Testis (tissue), 3 donors: Measurements from ENCODE around the gene PINLYP. TPM values are rescaled to one million over a fixed set of nuclear protein-coding genes. Genes with fewer than 3 reads are reported as not detected.

ENCODE experiments used
- DNase-seq: peaks from one replicate; pipeline ENCODE4 v3.0.0-alpha.2; 2019
- H3K27ac ChIP-seq, 2 donors: fragments of 200-600 bp; sonication (generic); one replicate each; pipeline ENCODE4 v1.5.1; 2019
- H3K27me3 ChIP-seq: fragments of 200-600 bp; sonication (generic); one replicate; pipeline ENCODE4 v1.5.1; 2019
- H3K36me3 ChIP-seq: fragments of 200-600 bp; sonication (generic); one replicate; pipeline ENCODE4 v1.5.1; 2017; ENCODE audit warnings: low read depth; ENCODE audit errors: missing control alignments
- H3K4me1 ChIP-seq: fragments of 200-600 bp; sonication (generic); one replicate; pipeline ENCODE4 v1.5.1; 2019
- H3K4me3 ChIP-seq, 2 donors: fragments of 200-600 bp; sonication (generic); one replicate each; pipeline ENCODE4 v1.5.1; 2017 to 2019
- H3K9me3 ChIP-seq: fragments of 200-600 bp; sonication (generic); one replicate; pipeline ENCODE4 v1.5.1; 2017
- POLR2A ChIP-seq: fragments of 450-650 bp; IDR thresholded peaks from one replicate; pipeline ENCODE4 v1.6.1; 2017; ENCODE audit warnings: antibody characterized with exemption, mild to moderate bottlenecking, moderate library complexity
- WGBS, 2 donors: methylation state at CpG; one replicate each; pipeline ENCODE4 v1.1.5; 2018; 5-methylcytosine and 5-hydroxymethylcytosine counted together
- intact Hi-C: fragments of 100-400 bp; cut with DNase I; formaldehyde crosslinking; loops from one replicate; pipeline ENCODE4 v1.15.1; 2023; ENCODE audit warnings: low total_unique reads
- polyA plus RNA-seq: library from polyadenylated mRNA; stranded (reverse); fragments of 350-450 nt; fragmentation: Illumina TruSeq; extraction: RNeasy Lipid Tissue Mini Kit (QIAGEN cat#74804); gene quantifications from one replicate; pipeline ENCODE4 v1.2.3, GENCODE V29; 2014; ENCODE audit warnings: low read depth, low replicate concordance; ENCODE audit not compliant: insufficient read depth
- total RNA-seq, 2 donors: library from RNA; depleted of rRNA; stranded (reverse); fragments of >200 nt; gene quantifications; one replicate each; pipeline ENCODE4 v1.2.3, GENCODE V29; 2016
- TF ChIP-seq, protein P1 (sequence below), 3 experiments: fragments of 450-650 bp in 2 of 3; fragments of 200-600 bp in 1 of 3; sonication (generic) in 1 of 3; IDR thresholded peaks; one replicate each; pipeline ENCODE4 v1.5.1; 2016 to 2019; ENCODE audit warnings: antibody characterized with exemption in 3 of 3, mild to moderate bottlenecking in 2 of 3, moderate library complexity in 1 of 3

Gene PINLYP
- total and polyA plus RNA-seq, 3 donors from 2014 or later = 5.8 to 9.9 (median 5.9) TPM

DNA sequence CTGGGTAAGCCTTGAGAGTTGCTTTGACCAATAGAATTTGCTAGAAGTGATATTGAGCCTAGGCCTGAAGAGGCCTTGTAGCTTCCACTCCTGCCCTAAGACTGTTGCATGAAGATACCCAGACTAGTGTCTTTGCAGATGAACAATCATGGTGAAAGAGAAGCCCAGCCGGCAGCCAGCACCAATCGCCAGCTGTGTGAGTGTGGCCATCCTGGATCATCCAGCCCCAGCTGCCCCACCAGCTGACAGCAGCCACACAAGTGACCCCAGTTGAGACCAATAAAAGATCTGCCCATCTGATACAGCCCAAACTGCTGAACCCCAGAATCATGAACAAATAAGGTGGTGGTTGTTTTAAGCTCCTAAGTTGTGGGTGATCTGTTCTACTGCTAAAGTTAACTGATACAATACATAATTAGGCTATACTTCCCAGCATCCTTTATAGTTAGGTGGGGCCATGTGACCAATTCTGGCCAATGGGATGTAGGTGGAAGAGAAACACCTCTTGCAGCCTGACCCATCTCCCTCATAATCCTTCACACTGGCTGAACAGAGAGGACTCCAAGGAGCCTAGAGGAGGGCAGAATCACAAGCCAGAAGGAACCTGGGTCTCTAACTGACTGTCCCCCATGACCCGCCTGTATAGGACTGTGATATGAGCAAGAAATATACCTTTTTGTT is 53.2 kb downstream of the PINLYP start:
- Histone ChIP-seq H3K4me1 (no peaks in the 10 kb centered on the region), H3K36me3 (no peaks in the 10 kb centered on the region), H3K9me3 (no peaks in the 10 kb centered on the region), H3K27ac (no peak overlapping the region), H3K4me3 (no peak overlapping the region), H3K27me3 (no peaks in the 10 kb centered on the region)
- intact Hi-C loops = no loop called here
- TF ChIP-seq, protein P1, sequence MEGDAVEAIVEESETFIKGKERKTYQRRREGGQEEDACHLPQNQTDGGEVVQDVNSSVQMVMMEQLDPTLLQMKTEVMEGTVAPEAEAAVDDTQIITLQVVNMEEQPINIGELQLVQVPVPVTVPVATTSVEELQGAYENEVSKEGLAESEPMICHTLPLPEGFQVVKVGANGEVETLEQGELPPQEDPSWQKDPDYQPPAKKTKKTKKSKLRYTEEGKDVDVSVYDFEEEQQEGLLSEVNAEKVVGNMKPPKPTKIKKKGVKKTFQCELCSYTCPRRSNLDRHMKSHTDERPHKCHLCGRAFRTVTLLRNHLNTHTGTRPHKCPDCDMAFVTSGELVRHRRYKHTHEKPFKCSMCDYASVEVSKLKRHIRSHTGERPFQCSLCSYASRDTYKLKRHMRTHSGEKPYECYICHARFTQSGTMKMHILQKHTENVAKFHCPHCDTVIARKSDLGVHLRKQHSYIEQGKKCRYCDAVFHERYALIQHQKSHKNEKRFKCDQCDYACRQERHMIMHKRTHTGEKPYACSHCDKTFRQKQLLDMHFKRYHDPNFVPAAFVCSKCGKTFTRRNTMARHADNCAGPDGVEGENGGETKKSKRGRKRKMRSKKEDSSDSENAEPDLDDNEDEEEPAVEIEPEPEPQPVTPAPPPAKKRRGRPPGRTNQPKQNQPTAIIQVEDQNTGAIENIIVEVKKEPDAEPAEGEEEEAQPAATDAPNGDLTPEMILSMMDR (IDR thresholded peaks at IDR 0.05) = no peak
- TF ChIP-seq POLR2A = no peak
- DNase-seq = no peak
- 89 to 92% methylated on average over 1 to 3 of the region's 3 CpGs for whole genome bisulfite sequencing, 2 donors

DNA sequence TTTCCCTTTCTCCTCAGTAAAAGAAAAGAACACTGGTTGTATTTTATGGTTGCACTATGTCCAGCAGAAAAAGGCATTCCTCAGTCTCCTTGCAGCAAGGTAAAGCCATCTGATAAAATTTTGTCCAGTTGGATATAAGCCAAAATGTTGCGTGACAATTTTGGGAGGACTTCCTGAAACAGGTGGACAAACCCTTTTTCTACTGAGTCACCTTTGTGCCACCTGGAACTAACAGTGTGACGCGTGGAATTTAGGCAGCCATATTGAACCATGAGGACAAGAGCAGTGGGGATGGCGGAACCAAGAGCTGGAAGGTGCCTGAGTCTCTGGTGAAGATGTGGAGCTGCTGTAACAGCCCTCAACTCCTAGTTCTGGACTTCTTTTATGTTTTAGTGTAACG is 55.9 kb downstream of the PINLYP start:
- TF ChIP-seq POLR2A = no peak
- TF ChIP-seq, protein P1 (IDR thresholded peaks at IDR 0.05) = no peak
- no peak overlapping the region for H3K27ac ChIP-seq
- no peak overlapping the region for H3K4me3 ChIP-seq
- peaks cover 5% of the 10 kb centered on the region for H3K4me1 ChIP-seq
- 92% methylated on average over 5 of the region's 5 CpGs for WGBS, 2 donors
- no peak for DNase-seq
- no peaks in the 10 kb centered on the region for H3K9me3 ChIP-seq
- H3K36me3 ChIP-seq = no peaks in the 10 kb centered on the region
- H3K27me3 ChIP-seq = no peaks in the 10 kb centered on the region
- intact Hi-C loops = no loop called here

Other genes with a start within 250 kb of the PINLYP start
- gene CD177, start 222.1 kb upstream of the PINLYP start, total RNA-seq = under 1 TPM; 0.39 to 0.74 TPM
- gene CD177, start 222.1 kb upstream of the PINLYP start, polyA plus RNA-seq = 0.57 TPM
- 10 to 100 TPM; 73.1 to 93.3 TPM for gene TEX101, start 160.9 kb upstream of the PINLYP start, total RNA-seq
- gene TEX101, start 160.9 kb upstream of the PINLYP start, polyA plus RNA-seq = 231 TPM
- gene LYPD3, start 110.2 kb upstream of the PINLYP start, total RNA-seq = 1 to 10 TPM in 1 of 2 donors, under 1 TPM in 1; 0.71 to 1.2 TPM
- gene LYPD3, start 110.2 kb upstream of the PINLYP start, polyA plus RNA-seq = 1.3 TPM
- 10 to 100 TPM; 27.1 to 28.3 TPM for gene PHLDB3, start 71.1 kb upstream of the PINLYP start, total RNA-seq
- gene PHLDB3, start 71.1 kb upstream of the PINLYP start, polyA plus RNA-seq = 62.2 TPM
- gene ETHE1, start 48.6 kb upstream of the PINLYP start, total RNA-seq = 10 to 100 TPM; 11.2 to 11.5 TPM
- 13.1 TPM for gene ETHE1, start 48.6 kb upstream of the PINLYP start, polyA plus RNA-seq
- gene ZNF575, start 42.6 kb upstream of the PINLYP start, total RNA-seq = 1 to 10 TPM; 1.1 to 1.7 TPM
- 2.4 TPM for gene ZNF575, start 42.6 kb upstream of the PINLYP start, polyA plus RNA-seq
- gene XRCC1, start 274 bp upstream of the PINLYP start, total RNA-seq = 10 to 100 TPM; 40.6 to 44.8 TPM
- 49.1 TPM for gene XRCC1, start 274 bp upstream of the PINLYP start, polyA plus RNA-seq
- 10 to 100 TPM; 26.4 to 29.0 TPM for gene IRGQ, start 20.3 kb downstream of the PINLYP start, total RNA-seq
- gene IRGQ, start 20.3 kb downstream of the PINLYP start, polyA plus RNA-seq = 6.0 TPM
- gene ZNF576, start 20.8 kb downstream of the PINLYP start, total RNA-seq = 10 to 100 TPM; 14.6 to 17.9 TPM
- gene ZNF576, start 20.8 kb downstream of the PINLYP start, polyA plus RNA-seq = 23.1 TPM
- gene SRRM5, start 36.3 kb downstream of the PINLYP start, total RNA-seq = 10 to 100 TPM in 1 of 2 donors, 1 to 10 TPM in 1; 8.4 to 21.3 TPM
- gene SRRM5, start 36.3 kb downstream of the PINLYP start, polyA plus RNA-seq = 36.0 TPM
- 10 to 100 TPM; 93.1 to 94.2 TPM for gene ZNF428, start 43.8 kb downstream of the PINLYP start, total RNA-seq
- 64.1 TPM for gene ZNF428, start 43.8 kb downstream of the PINLYP start, polyA plus RNA-seq
- 1 to 10 TPM; 1.5 to 4.3 TPM for gene CADM4, start 64.0 kb downstream of the PINLYP start, total RNA-seq
- gene CADM4, start 64.0 kb downstream of the PINLYP start, polyA plus RNA-seq = 7.8 TPM
- 1 to 10 TPM; 4.3 to 8.4 TPM for gene PLAUR, start 94.4 kb downstream of the PINLYP start, total RNA-seq
- 7.3 TPM for gene PLAUR, start 94.4 kb downstream of the PINLYP start, polyA plus RNA-seq
- gene IRGC, start 140.3 kb downstream of the PINLYP start, total RNA-seq = 100 to 1,000 TPM in 1 of 2 donors, 10 to 100 TPM in 1; 97.4 to 218 TPM
- gene IRGC, start 140.3 kb downstream of the PINLYP start, polyA plus RNA-seq = 167 TPM
- 10 to 100 TPM; 65.0 to 76.8 TPM for gene SMG9, start 179.2 kb downstream of the PINLYP start, total RNA-seq
- gene SMG9, start 179.2 kb downstream of the PINLYP start, polyA plus RNA-seq = 144 TPM
- gene KCNN4, start 205.2 kb downstream of the PINLYP start, total RNA-seq = 1 to 10 TPM; 2.3 to 4.6 TPM
- gene KCNN4, start 205.2 kb downstream of the PINLYP start, polyA plus RNA-seq = 4.1 TPM
- gene LYPD5, start 226.6 kb downstream of the PINLYP start, total RNA-seq = 10 to 100 TPM in 1 of 2 donors, 1 to 10 TPM in 1; 4.9 to 14.7 TPM
- 12.6 TPM for gene LYPD5, start 226.6 kb downstream of the PINLYP start, polyA plus RNA-seq